GM12878 (cell line): ENCODE results near the gene MAMLD1. TPM values are rescaled to one million over a fixed set of nuclear protein-coding genes. Genes with fewer than 3 reads are reported as not detected.

ENCODE experiments used
- ATAC-seq: fragments of 200-7000 bp; cut with Tn5 transposase; 3 replicates; pipeline ENCODE4 v1.9.1; 2020; ENCODE audit warnings: mild to moderate bottlenecking, moderate library complexity
- BruUV-seq: library from RNA; stranded (reverse); fragments of 400-500 nt; replicated peaks from 2 replicates; lab custom pipeline; 2021; lab: Mats Ljungman, UMichigan
- CTCF ChIA-PET: fragments of 300-600 bp; sonication (Branson Sonifier 250); formaldehyde crosslinking; extraction: SDS; loops from one replicate; lab custom pipeline; 2021; ENCODE audit warnings: inconsistent platforms; lab: Yijun Ruan, JAX
- POLR2A ChIA-PET: fragments of 350-600 bp; formaldehyde crosslinking; extraction: SDS; loops from one replicate; lab custom pipeline; 2021; ENCODE audit warnings: inconsistent platforms; lab: Charles Lee
- RAD21 ChIA-PET: fragments of 300-600 bp; sonication (Branson Sonifier 250); formaldehyde crosslinking; loops from one replicate; lab custom pipeline; 2023; ENCODE audit warnings: antibody characterized with exemption; ENCODE audit not compliant: unreplicated experiment; lab: Charles Lee
- SMC1A ChIA-PET: fragments of 300-600 bp; sonication (Branson Sonifier 250); formaldehyde crosslinking; loops from one replicate; lab custom pipeline; 2023; ENCODE audit not compliant: unreplicated experiment, uncharacterized antibody; lab: Charles Lee
- DNase-seq: peaks from one replicate; pipeline ENCODE4 v3.0.0-alpha.2; 2011; ENCODE audit warnings: low read depth, low spot score
- FAIRE-seq: peaks from 3 replicates; lab custom pipeline; 2011; peaks lifted over from hg19 to GRCh38; lab: Jason Lieb, UNC
- H2AFZ ChIP-seq: 2 replicates; pipeline ENCODE4 v1.6.0; 2011; ENCODE audit warnings: low read depth, low read length, control low read depth; ENCODE audit not compliant: control insufficient read depth
- H3K27ac ChIP-seq: 2 replicates; pipeline ENCODE4 v1.5.1; 2011; ENCODE audit warnings: control low read depth; ENCODE audit not compliant: control insufficient read depth, insufficient read depth
- H3K27me3 ChIP-seq, 2 experiments: replicated peaks in 1 of 2; 2 replicates each; pipeline versions ENCODE4 v1.6.0 to v1.6.1; 2011; ENCODE audit warnings: low read length in 1 of 2; ENCODE audit not compliant: control insufficient read depth in 2 of 2, insufficient read depth in 2 of 2
- H3K36me3 ChIP-seq, 2 experiments: 2 replicates each; pipeline ENCODE4 v1.5.1; 2011; ENCODE audit warnings: low read length in 1 of 2; ENCODE audit not compliant: control insufficient read depth in 2 of 2, insufficient read depth in 2 of 2
- H3K4me1 ChIP-seq: 2 replicates; pipeline ENCODE4 v1.6.1; 2011; ENCODE audit warnings: mild to moderate bottlenecking, low read length, moderate library complexity, mixed read lengths; ENCODE audit not compliant: control insufficient read depth, insufficient read depth
- H3K4me2 ChIP-seq: 2 replicates; pipeline ENCODE4 v1.6.0; 2011; ENCODE audit warnings: control low read depth; ENCODE audit not compliant: control insufficient read depth, insufficient read depth
- H3K4me3 ChIP-seq: fragments of 200-600 bp; sonication (generic); 2 replicates; pipeline ENCODE4 v1.5.1; 2016
- H3K79me2 ChIP-seq: 2 replicates; pipeline ENCODE4 v1.6.0; 2011; ENCODE audit warnings: low read length; ENCODE audit not compliant: control insufficient read depth, insufficient read depth
- H3K9ac ChIP-seq: 2 replicates; pipeline ENCODE4 v1.8.0; 2011; ENCODE audit warnings: low read length, control low read depth, mixed read lengths; ENCODE audit not compliant: control insufficient read depth, insufficient read depth
- H3K9me3 ChIP-seq: replicated peaks from 3 replicates; pipeline ENCODE4 v1.5.1; 2011; ENCODE audit warnings: mild to moderate bottlenecking, low read length; ENCODE audit not compliant: control insufficient read depth, insufficient read depth
- H4K20me1 ChIP-seq: 2 replicates; pipeline ENCODE4 v1.6.0; 2011; ENCODE audit not compliant: control insufficient read depth, insufficient read depth
- BHLHE40 ChIP-seq, 2 experiments: fragments of 450-650 bp in 1 of 2; IDR thresholded peaks; 2 replicates each; pipeline ENCODE4 v1.6.1; 2011 to 2017; ENCODE audit warnings: low read depth in 2 of 2, borderline replicate concordance in 1 of 2, improper control_type of control experiment in 1 of 2, low read length in 1 of 2, mild to moderate bottlenecking in 1 of 2
- CBX3 ChIP-seq: fragments of 200-600 bp; sonication (generic); IDR thresholded peaks from 2 replicates; pipeline ENCODE4 v1.6.1; 2016; ENCODE audit warnings: low read depth, borderline replicate concordance
- EP300 ChIP-seq, 2 experiments: fragments of 150-350 bp in 1 of 2; IDR thresholded peaks; 2 replicates each; pipeline ENCODE4 v1.6.1; 2011 to 2012; ENCODE audit warnings: low read depth in 2 of 2, low read length in 2 of 2, borderline replicate concordance in 1 of 2, improper control_type of control experiment in 1 of 2, inconsistent platforms in 1 of 2; ENCODE audit not compliant: control insufficient read depth in 1 of 2
- HDAC6 ChIP-seq: fragments of 200-600 bp; sonication (generic); IDR thresholded peaks from one replicate; pipeline ENCODE4 v1.8.0; 2017; ENCODE audit warnings: antibody characterized with exemption; ENCODE audit not compliant: unreplicated experiment
- MAX ChIP-seq: IDR thresholded peaks from 2 replicates; pipeline ENCODE4 v1.6.1; 2012; ENCODE audit warnings: low read depth, low read length, improper control_type of control experiment
- MTA2 ChIP-seq: fragments of 450-650 bp; IDR thresholded peaks from 2 replicates; pipeline ENCODE4 v1.6.1; 2016; ENCODE audit warnings: low read depth, mild to moderate bottlenecking, moderate library complexity
- RB1 ChIP-seq: fragments of 450-650 bp; formaldehyde crosslinking; IDR thresholded peaks from 2 replicates; pipeline ENCODE4 v1.6.1; 2017; ENCODE audit warnings: mild to moderate bottlenecking, borderline replicate concordance
- RBBP5 ChIP-seq: fragments of 200-600 bp; sonication (generic); conservative IDR thresholded peaks from 2 replicates; pipeline ENCODE4 v1.6.1; 2016
- RCOR1 ChIP-seq: conservative IDR thresholded peaks from 2 replicates; pipeline ENCODE4 v1.6.1; 2012; ENCODE audit warnings: low read depth, low read length, improper control_type of control experiment
- SP1 ChIP-seq: IDR thresholded peaks from one replicate; pipeline ENCODE4 v1.6.1; 2011; ENCODE audit warnings: low read depth, low read length
- TARDBP ChIP-seq: IDR thresholded peaks from 2 replicates; pipeline ENCODE4 v1.6.1; 2016; ENCODE audit warnings: borderline replicate concordance
- USF1 ChIP-seq: IDR thresholded peaks from 2 replicates; pipeline ENCODE4 v1.6.1; 2011; ENCODE audit warnings: borderline replicate concordance, low read depth, mild to moderate bottlenecking, moderate library complexity, mixed read lengths, low read length; ENCODE audit not compliant: insufficient read depth; ENCODE audit errors: extremely low read length
- WGBS: methylation state at CpG from one replicate; pipeline ENCODE4 v1.1.6; 2016; ENCODE audit warnings: low lambda C conversion rate; ENCODE audit not compliant: insufficient replicate concordance, insufficient coverage; ENCODE audit errors: missing lambda C conversion rate; 5-methylcytosine and 5-hydroxymethylcytosine counted together
- in situ Hi-C: fragments of 300-500 bp; cut with MboI; formaldehyde crosslinking; loops from 9 replicates; pipeline ENCODE4 v1.14.3; 2018; ENCODE audit warnings: mixed read lengths
- intact Hi-C: fragments of 100-400 bp; cut with micrococcal nuclease; formaldehyde crosslinking; loops from one replicate; pipeline ENCODE4 v1.14.2; 2022; ENCODE audit not compliant: unreplicated experiment
- polyA plus RNA-seq, 11 experiments: library from polyadenylated mRNA; depleted of rRNA in 4 of 11; unstranded in 6 of 11; stranded (reverse) in 5 of 11; fragments of >200 nt; fragmentation: Nextera tagmentation in 4 of 11; fragmentation: Illumina TruSeq in 1 of 11; extraction: Ambion mirVana in 4 of 11; extraction: Trizol in 1 of 11; gene quantifications; 1 replicate in 1 of 11; 2 replicates in 10 of 11; pipeline versions ENCODE4 v1.2.1 to v1.2.3, GENCODE V29; 2011 to 2016; ENCODE audit warnings: inconsistent platforms in 2 of 11, missing spikeins in 2 of 11, low read depth in 1 of 11
- total RNA-seq, 4 experiments: library from RNA; depleted of rRNA in 3 of 4; stranded (reverse); fragments of >200 nt in 3 of 4; fragmentation: Illumina TruSeq in 1 of 4; extraction: Trizol in 1 of 4; gene quantifications; 2 replicates each; pipeline versions ENCODE4 v1.2.1 to v1.2.3, GENCODE V29; 2013 to 2021
- TF ChIP-seq, protein P1 (sequence below): fragments of 450-650 bp; IDR thresholded peaks from 2 replicates; pipeline ENCODE4 v1.6.1; 2017; ENCODE audit warnings: antibody characterized with exemption, mild to moderate bottlenecking, moderate library complexity
- TF ChIP-seq, protein P2 (sequence below): fragments of 450-650 bp; formaldehyde crosslinking; IDR thresholded peaks from 2 replicates; pipeline ENCODE4 v1.5.0; 2022; ENCODE audit warnings: mild to moderate bottlenecking, missing genetic modification characterization

MAMLD1 gene
- total and polyA plus RNA-seq, 10 of the 15 experiments (the other 5 are each of a cell fraction or from before 2014, with no cell fraction given): 0.03 to 0.05 TPM; not detected in 8

GRCh38 chrX:150464001-150464400 is 100.9 kb downstream of the MAMLD1 start:
- no peaks in the 10 kb centered on the region for H3K4me1 ChIP-seq
- H3K9me3 ChIP-seq: no peaks in the 10 kb centered on the region
- no peaks in the 10 kb centered on the region for H3K79me2 ChIP-seq
- no peak for ATAC-seq
- no peak overlapping the region for H2AFZ ChIP-seq
- H3K27me3 ChIP-seq: no peaks in the 10 kb centered on the region
- no peak overlapping the region for H3K4me3 ChIP-seq
- ChIA-PET RAD21 (no interaction called here), CTCF (interaction anchor here (0.8 kb wide), 1 partner anchor 124 kb away, joined by 4 read pairs; no protein-coding TSS in a partner anchor), SMC1A (no interaction called here), POLR2A (no interaction called here)
- TF ChIP-seq MTA2 (no peak), HDAC6 (no peak), USF1 (no peak), CBX3 (no peak), SP1 (no peak), RB1 (no peak), BHLHE40 (IDR thresholded peaks at IDR 0.05; ENCODE audit: borderline replicate concordance in 1 of 2, low read depth in 2 of 2, low read length in 1 of 2) (no peak), TARDBP (no peak), EP300 (IDR thresholded peaks at IDR 0.05; ENCODE audit: borderline replicate concordance in 1 of 2, control insufficient read depth in 1 of 2, low read depth in 2 of 2, low read length in 2 of 2) (no peak), MAX (no peak), RCOR1 (no peak), RBBP5 (no peak)
- TF ChIP-seq, protein P1, sequence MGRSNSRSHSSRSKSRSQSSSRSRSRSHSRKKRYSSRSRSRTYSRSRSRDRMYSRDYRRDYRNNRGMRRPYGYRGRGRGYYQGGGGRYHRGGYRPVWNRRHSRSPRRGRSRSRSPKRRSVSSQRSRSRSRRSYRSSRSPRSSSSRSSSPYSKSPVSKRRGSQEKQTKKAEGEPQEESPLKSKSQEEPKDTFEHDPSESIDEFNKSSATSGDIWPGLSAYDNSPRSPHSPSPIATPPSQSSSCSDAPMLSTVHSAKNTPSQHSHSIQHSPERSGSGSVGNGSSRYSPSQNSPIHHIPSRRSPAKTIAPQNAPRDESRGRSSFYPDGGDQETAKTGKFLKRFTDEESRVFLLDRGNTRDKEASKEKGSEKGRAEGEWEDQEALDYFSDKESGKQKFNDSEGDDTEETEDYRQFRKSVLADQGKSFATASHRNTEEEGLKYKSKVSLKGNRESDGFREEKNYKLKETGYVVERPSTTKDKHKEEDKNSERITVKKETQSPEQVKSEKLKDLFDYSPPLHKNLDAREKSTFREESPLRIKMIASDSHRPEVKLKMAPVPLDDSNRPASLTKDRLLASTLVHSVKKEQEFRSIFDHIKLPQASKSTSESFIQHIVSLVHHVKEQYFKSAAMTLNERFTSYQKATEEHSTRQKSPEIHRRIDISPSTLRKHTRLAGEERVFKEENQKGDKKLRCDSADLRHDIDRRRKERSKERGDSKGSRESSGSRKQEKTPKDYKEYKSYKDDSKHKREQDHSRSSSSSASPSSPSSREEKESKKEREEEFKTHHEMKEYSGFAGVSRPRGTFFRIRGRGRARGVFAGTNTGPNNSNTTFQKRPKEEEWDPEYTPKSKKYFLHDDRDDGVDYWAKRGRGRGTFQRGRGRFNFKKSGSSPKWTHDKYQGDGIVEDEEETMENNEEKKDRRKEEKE: no peak
- TF ChIP-seq, protein P2, sequence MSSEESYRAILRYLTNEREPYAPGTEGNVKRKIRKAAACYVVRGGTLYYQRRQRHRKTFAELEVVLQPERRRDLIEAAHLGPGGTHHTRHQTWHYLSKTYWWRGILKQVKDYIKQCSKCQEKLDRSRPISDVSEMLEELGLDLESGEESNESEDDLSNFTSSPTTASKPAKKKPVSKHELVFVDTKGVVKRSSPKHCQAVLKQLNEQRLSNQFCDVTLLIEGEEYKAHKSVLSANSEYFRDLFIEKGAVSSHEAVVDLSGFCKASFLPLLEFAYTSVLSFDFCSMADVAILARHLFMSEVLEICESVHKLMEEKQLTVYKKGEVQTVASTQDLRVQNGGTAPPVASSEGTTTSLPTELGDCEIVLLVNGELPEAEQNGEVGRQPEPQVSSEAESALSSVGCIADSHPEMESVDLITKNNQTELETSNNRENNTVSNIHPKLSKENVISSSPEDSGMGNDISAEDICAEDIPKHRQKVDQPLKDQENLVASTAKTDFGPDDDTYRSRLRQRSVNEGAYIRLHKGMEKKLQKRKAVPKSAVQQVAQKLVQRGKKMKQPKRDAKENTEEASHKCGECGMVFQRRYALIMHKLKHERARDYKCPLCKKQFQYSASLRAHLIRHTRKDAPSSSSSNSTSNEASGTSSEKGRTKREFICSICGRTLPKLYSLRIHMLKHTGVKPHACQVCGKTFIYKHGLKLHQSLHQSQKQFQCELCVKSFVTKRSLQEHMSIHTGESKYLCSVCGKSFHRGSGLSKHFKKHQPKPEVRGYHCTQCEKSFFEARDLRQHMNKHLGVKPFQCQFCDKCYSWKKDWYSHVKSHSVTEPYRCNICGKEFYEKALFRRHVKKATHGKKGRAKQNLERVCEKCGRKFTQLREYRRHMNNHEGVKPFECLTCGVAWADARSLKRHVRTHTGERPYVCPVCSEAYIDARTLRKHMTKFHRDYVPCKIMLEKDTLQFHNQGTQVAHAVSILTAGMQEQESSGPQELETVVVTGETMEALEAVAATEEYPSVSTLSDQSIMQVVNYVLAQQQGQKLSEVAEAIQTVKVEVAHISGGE: no peak
- H3K4me2 ChIP-seq: no peak overlapping the region
- no TSS peak for BruUV-seq
- in situ Hi-C loops: no loop called here
- no peaks in the 10 kb centered on the region for H4K20me1 ChIP-seq
- no peak overlapping the region for H3K9ac ChIP-seq
- DNase-seq: no peak
- 24% methylated on average over 6 of the region's 6 CpGs for WGBS
- no peak overlapping the region for H3K27ac ChIP-seq
- FAIRE-seq: no peak
- intact Hi-C loops: no loop called here
- no peaks in the 10 kb centered on the region for H3K36me3 ChIP-seq
